IPS-18c (cell line): Measurements from ENCODE around the gene TMX4.

Experiments
- H3K4me3 ChIP-seq: 2 replicates; pipeline ENCODE4 v1.7.0; 2013; ENCODE audit warnings: low read depth, mild to moderate bottlenecking, low read length, moderate library complexity; ENCODE audit not compliant: insufficient read depth
- H3K9me3 ChIP-seq: one replicate; pipeline ENCODE4 v1.6.1; 2013; ENCODE audit warnings: mild to moderate bottlenecking, low read length, moderate library complexity; ENCODE audit not compliant: control insufficient read depth, insufficient read depth

TMX4 gene

DNA sequence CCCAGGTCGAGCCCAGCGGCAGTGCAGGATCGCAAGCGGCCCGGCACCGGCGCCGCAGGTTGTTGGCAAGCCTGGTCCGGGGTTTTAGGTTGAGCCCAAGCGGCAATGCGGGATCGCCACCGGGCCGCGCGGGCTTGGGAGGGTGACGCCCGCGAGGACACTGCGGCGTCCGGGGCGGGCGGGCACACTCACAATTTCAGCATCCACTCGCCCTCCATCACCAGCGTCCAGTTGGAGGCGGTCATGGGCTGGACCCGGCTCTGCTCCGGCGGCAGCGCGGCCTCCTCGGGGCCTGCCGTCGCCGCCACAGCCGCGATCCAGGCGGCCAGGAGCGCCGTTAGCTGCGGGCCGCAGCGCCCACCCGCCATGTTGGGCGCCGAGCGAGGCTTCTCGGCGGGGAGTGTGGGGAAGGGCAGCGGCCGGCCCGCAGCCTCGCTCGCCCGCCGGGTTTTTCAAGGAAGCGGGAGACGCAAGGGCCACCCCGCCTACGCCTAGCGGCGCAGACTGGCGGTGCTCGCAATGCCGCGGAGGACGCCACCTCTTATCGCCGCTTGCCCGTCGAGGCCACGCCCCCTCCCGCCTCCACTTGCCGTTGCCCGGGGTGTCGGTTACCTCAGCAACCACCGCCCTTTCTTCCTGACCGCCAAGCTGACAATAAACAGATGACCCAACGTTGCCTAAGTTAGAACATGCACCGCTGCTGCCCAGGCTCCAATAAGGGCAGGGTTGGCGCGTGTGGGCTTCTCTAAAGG, at the start of gene TMX4:
Gene TMX4 (minus strand): TSS at position 516 of the 752 bp plus-strand sequence. CDS start 148 bp downstream, at position 368.
- Histone ChIP-seq H3K9me3 (no peaks in the 10 kb centered on the region), H3K4me3 (peak within 1 kb of the TSS; percentile 84)

GRCh38 chr20:8067082-8067481, 47.5 kb upstream of the TMX4 start:
- Histone ChIP-seq H3K4me3 (no peak overlapping the region), H3K9me3 (no peaks in the 10 kb centered on the region)

- Histone ChIP-seq H3K9me3 (no peaks in the 10 kb centered on the region), H3K4me3 (no peak overlapping the region)
These were observed 47.1 kb upstream of the TMX4 start for GRCh38 chr20:8066662-8067061.

DNA sequence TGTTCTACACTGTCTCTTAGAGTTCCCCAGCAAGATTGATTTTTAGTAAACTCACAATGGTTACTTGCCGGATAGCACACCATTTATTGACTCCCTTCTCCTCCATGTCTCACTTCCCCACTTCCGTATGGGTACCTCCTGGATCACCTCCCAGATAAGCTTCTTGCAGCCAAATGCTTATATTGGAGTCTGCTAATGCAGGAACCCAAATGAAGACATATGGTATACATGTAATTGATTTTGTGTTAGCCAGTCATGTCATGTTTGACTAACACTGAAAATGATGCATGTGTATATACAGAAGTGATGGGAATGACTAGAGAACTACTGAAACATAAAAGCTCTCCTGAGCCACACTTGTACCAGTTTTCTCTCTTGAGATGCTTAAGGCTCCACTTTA, 46.1 kb upstream of the TMX4 start:
- H3K4me3 ChIP-seq: no peak overlapping the region

DNA sequence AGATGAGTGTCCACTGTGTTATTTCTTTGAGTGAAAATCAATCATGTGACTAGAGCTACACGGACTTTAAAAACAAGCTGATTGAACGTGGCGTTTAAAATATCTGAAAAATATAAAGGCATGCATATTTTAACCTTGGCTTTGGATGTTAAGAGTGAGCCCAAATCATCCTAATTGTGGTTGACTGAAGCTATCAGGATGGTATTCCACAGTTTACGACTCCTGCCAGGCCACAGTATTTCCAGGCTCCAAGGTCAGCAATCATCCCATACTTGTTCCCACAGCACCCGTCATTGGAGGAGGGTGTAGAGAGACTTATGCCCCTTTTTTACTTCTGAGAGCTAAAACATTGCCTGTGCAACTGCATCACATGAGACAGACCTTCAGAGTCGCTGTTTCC, 43.2 kb upstream of the TMX4 start:
- no peak overlapping the region for H3K4me3 ChIP-seq
- no peaks in the 10 kb centered on the region for H3K9me3 ChIP-seq

More for the DNA sequence above, 46.1 kb upstream of the TMX4 start:
- no peaks in the 10 kb centered on the region for H3K9me3 ChIP-seq

DNA sequence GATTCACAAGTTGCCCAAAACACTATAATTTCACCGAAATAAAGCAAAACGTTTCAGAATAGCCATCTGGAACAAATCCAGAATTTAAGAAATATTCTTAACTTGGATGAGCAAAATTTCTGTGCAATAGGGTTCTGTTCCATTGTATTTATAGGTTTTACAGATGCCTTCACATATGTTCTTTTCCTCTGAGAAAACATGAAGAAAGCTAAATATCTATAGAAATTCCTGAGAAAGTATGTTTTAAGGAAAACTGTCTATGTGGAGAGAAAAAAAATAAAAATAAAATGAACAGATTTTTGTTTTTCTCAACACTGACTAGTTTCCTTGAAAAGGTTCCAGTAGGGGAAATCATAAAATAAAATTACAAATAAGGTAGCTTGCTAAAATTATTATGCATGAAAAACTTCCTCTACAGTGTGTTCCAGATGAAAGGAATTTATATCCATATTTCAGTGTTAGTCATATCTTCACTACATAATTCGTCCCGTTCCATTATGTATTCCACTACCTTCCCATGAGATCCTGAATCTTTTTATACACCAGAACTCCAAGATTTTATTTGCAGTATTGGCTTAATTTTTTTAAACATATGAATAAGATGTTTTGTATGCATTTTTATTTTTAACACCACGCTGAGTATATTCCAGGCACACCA, 42.4 kb upstream of the TMX4 start:
- Histone ChIP-seq H3K4me3 (no peak overlapping the region), H3K9me3 (no peaks in the 10 kb centered on the region)

DNA sequence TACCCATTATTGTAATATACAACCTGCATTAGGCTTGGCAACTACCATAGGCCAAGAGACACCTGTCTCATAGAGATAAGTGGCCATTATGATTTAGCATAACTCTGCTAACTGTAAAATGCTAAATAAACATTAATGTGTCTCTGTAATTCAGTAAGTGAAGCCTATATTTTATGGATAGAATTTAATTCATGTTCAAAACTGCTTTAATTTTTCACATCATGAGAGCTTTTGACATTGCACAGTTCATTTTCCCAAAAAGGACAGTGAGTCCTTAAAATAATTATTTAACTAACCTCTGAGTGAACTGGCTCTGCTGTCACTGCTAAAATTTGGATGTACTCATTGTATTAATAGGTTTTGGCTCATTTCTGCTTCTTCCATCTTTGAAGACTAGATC, 41.4 kb upstream of the TMX4 start:
- Histone ChIP-seq H3K4me3 (no peak overlapping the region), H3K9me3 (no peaks in the 10 kb centered on the region)

DNA sequence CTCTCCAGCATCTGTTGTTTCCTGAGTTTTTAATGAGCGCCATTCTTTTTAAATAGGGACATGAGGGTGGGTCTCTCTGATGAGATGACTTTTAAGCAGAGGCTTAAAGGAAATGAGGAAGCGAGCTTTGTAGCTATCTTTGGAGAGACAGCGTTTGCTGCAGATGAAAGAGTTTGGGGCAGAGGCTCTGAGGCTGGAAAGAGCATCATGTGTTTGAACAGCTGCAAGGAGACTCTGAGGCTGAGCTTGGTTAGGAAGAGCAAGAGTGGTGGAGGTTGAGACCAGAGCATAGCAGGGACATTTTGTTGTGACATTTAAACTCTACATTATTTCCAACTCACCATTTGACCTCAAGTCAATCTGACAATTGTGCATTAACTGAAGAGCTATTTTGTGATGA, 38.3 kb upstream of the TMX4 start:
- Histone ChIP-seq H3K4me3 (no peak overlapping the region), H3K9me3 (no peaks in the 10 kb centered on the region)

- Histone ChIP-seq H3K4me3 (no peak overlapping the region), H3K9me3 (no peaks in the 10 kb centered on the region)
These were observed 35.5 kb upstream of the TMX4 start for GRCh38 chr20:8055096-8055495.

GRCh38 chr20:8050157-8050837, 30.7 kb upstream of the TMX4 start:
- H3K9me3 ChIP-seq: no peaks in the 10 kb centered on the region
- no peak overlapping the region for H3K4me3 ChIP-seq

DNA sequence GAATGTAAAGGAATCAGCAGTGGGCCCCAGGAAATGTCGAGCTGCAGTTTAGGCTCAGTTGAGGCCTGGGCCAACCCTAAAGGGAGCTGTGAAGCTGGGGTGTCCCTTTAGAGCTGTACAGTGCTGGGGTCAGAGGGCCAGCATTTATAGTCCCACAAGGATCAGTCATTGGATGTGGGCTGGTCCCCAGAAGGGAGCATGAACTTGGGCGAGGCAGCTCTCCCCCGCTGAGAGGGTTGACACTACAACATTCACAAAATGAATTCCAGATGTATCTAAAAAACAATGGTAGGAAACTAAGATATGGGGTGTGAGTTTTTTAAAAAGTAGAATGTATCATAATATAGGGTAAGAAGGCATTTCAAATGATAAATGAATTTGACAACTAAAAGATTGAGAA, 29.7 kb upstream of the TMX4 start:
- Histone ChIP-seq H3K9me3 (no peaks in the 10 kb centered on the region), H3K4me3 (no peak overlapping the region)

DNA sequence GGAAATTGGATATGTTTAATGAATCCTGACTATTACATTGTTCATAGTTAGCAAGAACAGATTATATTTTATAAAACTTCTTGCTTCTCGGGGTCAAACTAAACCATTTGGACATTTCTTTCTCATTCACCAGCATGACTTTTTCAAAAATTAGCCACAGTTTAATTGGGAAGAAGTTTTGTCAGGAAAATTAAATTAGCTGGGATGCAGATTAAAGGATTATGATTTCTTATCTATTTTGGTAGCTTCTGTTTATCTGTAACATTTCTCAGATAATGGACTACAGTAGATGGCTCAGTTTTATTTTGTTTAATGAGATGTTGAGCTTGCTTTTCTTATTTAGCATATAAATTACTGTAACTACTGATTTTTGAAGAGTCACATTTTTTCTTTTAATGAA, 26.4 kb upstream of the TMX4 start:
- Histone ChIP-seq H3K9me3 (no peaks in the 10 kb centered on the region), H3K4me3 (no peak overlapping the region)

GRCh38 chr20:8043687-8044282, 24.2 kb upstream of the TMX4 start:
- peaks cover 3% of the 10 kb centered on the region for H3K9me3 ChIP-seq

DNA sequence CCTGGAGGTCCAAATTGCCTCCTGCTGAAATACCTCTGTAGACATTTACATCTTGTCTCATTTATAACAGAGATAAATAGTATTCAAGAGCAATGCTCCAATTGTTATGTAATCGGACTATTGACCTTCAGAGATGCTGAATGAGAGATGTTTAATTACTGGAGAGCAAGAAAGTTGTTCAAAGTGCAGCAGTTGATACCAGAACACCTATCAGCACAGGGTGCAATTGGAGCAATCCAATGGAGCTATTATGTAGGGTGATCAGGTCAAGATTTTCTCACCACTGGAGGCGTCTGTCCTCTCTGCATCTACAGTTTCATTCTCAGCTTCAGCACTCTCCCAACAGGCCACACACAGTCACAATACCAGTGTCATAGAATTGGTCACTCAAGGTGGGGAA, 19.5 kb upstream of the TMX4 start:
- Histone ChIP-seq H3K9me3 (peaks cover 3% of the 10 kb centered on the region), H3K4me3 (no peak overlapping the region)

More at GRCh38 chr20:8043687-8044282, 24.2 kb upstream of the TMX4 start:
- no peak overlapping the region for H3K4me3 ChIP-seq

DNA sequence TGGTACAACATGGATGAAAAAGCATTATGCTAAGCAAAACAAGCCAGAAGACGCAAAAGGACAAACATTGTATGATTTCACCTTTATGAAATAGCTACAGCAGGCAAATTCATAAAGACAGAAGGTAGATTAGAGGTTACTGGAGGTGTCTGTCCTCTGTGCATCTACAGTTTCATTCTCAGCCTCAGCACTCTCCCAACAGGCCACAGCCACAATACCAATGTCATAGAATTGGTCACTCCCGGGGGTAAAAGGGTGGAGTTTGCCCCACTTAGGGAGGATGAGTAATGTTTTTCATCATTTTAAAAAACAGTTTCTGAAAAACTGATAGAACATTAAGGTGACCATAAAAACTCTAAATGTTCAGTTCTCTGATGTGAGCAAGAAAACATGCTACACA, 17.2 kb upstream of the TMX4 start:
- Histone ChIP-seq H3K4me3 (no peak overlapping the region), H3K9me3 (peaks cover 3% of the 10 kb centered on the region)

DNA sequence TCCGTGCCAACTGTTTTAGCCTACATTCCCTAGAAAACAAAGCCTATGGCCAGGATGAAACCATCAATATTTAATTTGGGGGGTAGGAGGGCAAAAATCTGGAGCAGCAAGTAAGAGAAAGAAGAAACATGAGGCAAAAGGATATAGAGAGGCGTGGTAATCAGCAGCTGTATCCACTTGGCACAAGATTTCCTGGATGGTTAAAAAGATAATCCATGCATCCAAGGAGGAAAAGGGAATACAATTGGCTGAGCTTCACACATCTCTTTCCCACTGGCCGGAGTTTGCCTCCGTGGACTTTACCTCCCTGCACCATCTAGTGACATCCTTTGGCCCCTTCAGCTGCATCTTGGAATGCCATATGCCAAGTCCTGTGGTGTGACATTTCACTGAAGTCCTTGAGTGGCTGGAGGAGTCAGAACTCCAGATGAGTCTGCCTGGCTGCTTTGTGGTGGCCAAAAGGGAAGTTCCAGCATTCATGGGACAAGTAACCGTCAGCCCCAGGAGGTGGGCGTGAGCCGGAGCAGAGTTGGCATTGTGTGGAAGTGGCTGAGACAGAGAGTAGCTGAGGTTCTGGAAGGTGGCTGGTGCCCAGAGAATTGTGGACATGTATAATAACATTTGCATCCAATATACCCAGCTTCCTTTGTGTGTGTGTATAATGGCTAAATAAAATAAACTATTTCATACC, 13.7 kb upstream of the TMX4 start:
- Histone ChIP-seq H3K4me3 (no peak overlapping the region), H3K9me3 (no peaks in the 10 kb centered on the region)

- H3K4me3 ChIP-seq: no peak overlapping the region
- H3K9me3 ChIP-seq: no peaks in the 10 kb centered on the region
These were observed 12.9 kb upstream of the TMX4 start for GRCh38 chr20:8032499-8032898.
